NCI-H2196 treated with DMSO at 0.1 percent for 48 hours (cell line): ENCODE data around the gene CHCHD1.
"Not testable (repeated sequence)": the region's sequence is repeated elsewhere in the genome, so short reads cannot be mapped to it uniquely, and the experiment has no call there.

ENCODE experiments used
- DNase-seq: peaks from one replicate; lab custom pipeline; 2025; ENCODE audit not compliant: unreplicated experiment; lab: John Stamatoyannopoulos, UW

Gene CHCHD1

DNA sequence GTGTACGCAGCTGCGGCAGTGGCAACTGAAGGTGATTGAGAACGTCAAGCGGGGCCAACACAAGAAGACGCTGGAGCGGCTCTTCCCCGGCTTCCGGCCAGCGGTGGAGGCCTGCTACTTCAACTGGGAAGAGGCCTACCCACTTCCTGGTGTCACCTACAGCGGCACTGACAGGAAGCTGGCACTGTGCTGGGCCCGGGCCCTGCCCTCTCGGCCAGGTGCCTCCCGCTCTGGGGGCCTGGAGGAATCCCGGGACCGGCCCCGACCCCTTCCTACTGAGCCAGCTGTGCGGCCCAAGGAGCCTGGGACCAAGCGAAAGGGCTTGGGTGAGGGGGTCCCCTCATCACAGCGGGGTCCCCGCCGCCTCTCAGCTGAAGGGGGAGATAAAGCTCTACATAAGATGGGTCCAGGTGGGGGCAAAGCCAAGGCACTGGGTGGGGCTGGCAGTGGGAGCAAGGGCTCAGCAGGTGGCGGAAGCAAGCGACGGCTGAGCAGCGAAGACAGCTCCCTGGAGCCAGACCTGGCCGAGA is 10.1 kb downstream of the CHCHD1 start:
- DNase-seq: no peak

- DNase-seq: no peak
These were observed 11.6 kb downstream of the CHCHD1 start for GRCh38 chr10:73793456-73793855.

- not testable (repeated sequence) for DNase-seq
These were observed 13.6 kb downstream of the CHCHD1 start for GRCh38 chr10:73795491-73795890.

DNA sequence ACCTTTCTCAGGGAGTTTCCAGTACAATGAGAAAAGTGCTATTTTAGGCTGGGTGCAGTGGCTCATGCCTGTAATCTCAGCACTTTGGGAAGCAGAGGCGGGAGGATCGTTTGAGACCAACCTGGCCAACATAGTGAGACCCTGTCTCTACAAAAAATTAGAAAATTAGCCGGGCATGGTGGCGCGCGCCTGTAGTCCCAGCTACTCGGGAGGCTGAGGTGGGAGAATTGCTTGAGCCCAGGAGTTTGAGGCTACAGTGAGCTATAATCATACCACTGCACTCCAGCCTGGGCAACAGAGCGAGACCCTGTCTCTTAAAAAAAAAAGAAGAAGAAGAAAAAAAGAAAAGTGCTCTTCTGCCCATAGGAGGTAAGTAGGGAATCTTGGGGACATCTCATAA is 14.2 kb downstream of the CHCHD1 start:
- not testable (repeated sequence) for DNase-seq

- no peak for DNase-seq
These were observed 14.9 kb downstream of the CHCHD1 start for GRCh38 chr10:73796766-73797165.

DNA sequence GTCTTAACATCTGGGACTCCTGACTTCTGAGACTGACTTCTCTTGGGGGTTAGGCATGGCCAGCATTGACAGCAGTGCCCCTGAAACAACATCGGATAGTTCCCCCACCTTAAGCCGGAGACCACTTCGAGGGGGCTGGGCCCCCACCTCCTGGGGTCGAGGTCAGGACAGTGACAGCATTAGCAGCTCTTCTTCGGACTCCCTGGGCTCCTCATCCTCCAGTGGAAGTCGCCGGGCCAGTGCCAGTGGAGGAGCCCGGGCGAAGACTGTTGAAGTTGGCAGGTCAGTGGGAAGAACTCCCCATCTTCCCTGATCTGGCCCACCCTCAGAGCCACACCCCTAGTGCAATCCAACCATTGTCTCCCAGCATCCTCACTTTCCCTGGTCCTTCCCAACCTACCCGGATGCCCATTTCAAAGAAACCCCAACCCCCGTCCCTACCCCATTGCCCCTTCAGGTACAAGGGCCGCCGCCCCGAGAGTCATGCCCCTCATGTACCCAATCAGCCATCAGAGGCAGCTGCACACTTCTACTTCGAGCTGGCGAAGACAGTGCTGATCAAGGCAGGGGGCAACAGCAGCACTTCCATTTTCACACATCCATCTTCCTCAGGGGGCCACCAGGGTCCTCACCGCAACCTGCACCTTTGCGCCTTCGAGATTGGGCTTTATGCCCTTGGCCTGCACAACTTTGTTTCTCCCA is 15.6 kb downstream of the CHCHD1 start:
- no peak for DNase-seq

DNA sequence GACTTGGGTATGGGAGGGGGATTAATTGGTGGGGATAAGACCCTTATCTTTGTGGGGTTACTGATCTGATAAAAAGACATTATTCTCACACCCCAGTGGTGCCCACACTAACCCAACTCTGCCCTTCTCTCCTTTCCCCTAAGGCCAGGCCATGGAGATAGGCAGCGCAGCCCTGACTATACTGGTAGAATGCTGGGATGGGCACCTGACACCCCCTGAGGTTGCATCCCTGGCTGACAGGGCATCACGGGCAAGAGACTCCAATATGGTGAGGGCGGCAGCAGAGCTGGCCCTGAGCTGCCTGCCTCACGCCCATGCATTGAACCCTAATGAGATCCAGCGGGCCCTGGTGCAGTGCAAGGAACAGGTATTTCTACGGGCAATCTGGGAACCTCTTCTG is 16.2 kb downstream of the CHCHD1 start:
- no peak for DNase-seq

DNA sequence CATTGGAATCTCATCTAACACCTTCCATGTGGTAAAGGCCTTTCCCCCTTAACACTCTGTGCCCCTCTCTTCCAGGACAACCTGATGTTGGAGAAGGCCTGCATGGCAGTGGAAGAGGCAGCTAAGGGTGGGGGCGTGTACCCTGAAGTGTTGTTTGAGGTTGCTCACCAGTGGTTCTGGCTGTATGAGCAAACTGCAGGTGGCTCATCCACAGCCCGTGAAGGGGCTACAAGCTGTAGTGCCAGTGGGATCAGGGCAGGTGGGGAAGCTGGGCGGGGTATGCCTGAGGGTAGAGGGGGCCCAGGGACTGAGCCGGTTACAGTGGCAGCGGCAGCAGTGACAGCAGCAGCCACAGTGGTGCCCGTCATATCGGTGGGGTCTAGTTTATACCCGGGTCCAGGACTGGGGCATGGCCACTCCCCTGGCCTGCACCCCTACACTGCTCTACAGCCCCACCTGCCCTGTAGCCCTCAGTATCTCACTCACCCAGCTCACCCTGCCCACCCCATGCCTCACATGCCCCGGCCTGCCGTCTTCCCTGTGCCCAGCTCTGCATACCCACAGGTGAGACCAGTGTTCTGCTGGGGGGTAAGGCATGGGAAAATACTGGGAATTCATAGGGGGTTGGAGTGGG is 17.2 kb downstream of the CHCHD1 start:
- no peak for DNase-seq

DNA sequence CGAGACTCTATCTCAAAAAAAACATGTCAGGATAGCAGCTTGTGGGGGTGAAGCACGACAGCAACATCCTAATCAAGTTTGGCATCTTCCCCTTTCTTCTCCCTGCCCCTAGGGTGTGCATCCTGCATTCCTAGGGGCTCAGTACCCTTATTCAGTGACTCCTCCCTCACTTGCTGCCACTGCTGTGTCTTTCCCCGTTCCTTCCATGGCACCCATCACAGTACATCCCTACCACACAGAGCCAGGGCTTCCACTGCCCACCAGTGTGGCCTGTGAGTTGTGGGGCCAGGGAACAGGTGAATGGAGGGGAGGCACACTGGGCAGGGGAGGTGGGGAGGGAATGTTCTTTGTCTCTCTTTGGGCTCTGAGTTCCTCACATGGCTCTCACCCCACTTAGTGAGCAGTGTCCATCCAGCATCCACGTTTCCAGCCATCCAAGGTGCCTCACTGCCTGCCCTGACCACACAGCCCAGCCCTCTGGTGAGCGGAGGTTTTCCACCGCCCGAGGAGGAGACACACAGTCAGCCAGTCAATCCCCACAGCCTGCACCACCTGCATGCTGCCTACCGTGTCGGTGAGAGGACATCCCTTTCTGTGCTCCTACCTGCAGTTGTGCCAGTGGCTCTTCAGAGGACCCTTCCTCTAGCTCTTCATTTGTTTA is 18.2 kb downstream of the CHCHD1 start:
- DNase-seq: no peak

DNA sequence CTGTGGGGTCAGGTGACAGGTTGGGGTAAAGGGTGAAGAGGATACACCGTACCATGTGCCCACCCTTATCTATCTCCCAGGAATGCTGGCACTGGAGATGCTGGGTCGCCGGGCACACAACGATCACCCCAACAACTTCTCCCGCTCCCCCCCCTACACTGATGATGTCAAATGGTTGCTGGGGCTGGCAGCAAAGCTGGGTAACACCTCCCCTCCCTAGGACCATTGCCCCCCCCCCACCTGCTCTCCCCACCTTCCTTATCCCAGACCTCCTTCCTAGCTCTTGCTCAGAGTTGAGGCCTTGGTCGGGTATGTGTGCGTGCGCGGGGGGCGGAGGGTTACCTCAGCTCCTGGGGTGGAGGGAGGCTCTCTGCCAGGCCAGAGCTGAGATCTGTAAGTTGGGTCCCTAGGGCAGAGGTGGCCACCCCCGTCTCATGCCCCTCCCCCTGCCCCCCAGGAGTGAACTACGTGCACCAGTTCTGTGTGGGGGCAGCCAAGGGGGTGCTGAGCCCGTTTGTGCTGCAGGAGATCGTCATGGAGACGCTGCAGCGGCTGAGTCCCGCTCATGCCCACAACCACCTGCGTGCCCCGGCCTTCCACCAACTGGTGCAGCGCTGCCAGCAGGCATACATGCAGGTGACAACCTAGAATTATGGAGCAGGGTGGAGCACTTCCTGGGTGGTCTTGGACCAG is 18.9 kb downstream of the CHCHD1 start:
- DNase-seq: no peak

DNA sequence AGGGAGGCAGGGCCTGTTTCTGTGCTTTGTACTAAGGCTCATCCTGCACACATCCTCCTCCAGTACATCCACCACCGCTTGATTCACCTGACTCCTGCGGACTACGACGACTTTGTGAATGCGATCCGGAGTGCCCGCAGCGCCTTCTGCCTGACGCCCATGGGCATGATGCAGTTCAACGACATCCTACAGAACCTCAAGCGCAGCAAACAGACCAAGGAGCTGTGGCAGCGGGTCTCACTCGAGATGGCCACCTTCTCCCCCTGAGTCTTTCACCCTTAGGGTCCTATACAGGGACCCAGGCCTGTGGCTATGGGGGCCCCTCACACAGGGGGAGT is 19.4 kb downstream of the CHCHD1 start:
- no peak for DNase-seq

DNA sequence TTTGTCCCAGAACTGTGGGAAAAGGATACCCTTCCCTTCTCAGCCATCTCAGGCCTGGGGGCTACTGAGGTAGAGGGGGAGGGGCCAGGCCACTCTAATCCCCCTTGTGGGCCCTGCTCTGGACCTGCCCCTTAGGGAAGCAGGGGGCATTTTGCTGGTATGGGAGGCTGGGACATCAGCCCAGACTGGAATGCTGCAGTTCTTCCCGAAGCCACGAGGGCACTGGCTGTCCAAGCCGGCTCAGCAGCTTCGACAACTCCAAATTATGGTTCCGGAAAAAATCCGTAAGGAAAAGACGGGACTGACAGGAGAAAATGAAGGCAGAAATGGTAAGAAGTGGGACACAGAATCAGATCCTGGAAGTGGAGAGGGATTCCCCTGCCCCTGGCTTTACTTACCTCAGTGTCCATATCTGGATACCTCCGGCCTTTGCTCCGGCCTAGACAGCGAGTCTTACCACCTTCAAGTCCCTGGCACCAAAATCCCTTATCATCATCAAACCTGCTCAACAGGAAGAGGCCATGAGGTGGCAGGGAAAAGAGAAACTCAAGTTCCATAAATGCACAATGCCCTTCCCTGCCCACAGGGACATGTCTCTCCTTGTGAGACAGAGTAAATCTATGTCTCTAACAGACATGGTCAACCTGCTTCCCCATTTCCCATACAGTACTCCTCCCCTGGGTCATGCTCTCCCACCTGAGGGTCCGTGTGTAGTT is 20.6 kb downstream of the CHCHD1 start:
- DNase-seq: no peak

DNA sequence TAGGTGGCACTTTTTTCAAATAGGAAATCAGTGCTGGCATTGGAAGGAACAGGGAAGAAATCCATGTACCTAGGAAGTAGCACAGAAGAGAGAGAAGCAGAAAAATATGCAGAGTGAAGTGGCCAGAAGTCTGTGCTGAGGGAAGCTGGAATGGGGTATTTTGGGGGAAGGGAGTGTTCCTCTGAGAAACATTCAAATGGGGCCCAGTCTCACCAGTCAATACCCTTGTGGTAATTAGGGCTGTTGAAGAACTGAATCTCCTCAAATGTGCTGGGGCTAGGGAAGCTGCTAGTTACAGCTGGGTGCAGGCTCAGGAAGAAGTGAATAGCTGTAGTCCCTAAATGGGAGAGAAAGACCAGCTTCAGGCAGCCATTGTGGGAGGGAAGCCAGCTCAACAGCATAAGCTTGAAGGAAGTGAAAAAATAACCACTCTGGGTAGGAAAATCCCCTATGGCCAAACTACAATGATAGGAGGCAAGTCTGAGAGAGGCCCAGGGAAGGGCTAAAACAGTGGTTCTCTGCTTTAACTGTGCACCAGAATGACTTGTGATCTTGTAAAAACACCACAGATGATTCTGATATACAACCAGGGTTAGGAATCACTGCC is 21.9 kb downstream of the CHCHD1 start:
- DNase-seq: no peak

GRCh38 chr10:73806176-73806950 is 24.5 kb downstream of the CHCHD1 start:
- no peak for DNase-seq

DNA sequence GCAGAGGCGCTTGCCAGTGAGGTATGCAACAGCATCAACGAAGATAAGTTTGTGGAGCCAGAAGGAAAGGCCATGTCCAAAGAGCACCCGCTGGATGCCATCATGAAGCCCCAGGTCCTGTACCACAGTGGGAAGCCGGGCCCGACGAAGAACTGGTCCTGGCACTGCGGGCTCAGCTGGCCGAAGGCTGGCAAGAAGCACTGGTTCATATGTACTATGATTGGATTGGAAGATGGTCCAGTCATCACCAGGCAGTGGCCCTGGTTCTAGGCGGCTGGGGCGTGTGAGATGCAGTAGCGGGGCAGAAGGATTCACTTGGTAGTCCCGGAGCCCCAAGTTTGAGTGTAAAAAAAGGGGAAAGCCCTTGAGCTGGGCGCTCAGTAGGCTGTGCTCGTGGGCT is 25.6 kb downstream of the CHCHD1 start:
- DNase-seq: no peak

DNA sequence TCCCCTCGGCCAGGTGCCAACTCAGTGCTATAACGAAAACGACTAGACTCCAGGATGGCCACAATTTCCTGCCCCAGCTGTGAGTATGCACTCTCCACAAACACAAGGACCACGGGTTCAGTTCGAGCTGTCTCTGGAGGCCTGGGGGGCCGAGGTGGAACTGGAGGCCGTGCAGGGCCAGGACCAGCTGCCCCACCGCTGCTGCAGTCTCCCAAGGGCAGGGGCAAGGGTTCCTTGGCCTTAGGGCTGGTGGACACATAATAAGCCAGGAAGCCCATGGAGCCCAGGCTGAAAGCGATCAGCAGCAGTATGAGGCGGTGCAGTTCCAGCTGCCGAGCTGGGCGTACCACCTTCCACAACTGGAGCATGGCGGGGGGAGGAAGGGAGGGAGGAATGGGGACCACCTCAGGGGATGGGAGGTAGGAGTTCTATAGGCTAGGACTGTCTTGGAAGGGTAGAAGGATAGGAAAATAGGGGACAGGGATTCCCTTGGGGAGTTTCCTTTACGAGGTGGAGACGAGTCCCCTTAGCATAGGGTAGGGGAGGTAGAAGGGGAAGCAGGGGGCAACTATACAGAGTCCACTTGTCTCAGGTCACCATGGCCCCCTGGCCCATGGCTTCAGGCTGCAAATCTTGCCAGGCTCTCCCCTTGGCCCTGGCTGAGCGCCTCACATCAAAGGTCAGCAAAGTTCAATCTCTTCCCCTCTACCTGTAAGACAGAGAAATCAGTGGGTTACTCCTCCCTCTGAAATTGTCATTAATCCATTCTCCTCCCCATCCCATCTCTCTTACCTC is 26.4 kb downstream of the CHCHD1 start:
- no peak for DNase-seq

- no peak for DNase-seq
These were observed 27.4 kb downstream of the CHCHD1 start for GRCh38 chr10:73809061-73809818.

- no peak for DNase-seq
These were observed 28.5 kb downstream of the CHCHD1 start for GRCh38 chr10:73810358-73810734.
